GM12878 (cell line): ENCODE measurements around the gene CP. TPM values are rescaled to one million over a fixed set of nuclear protein-coding genes. Genes with fewer than 3 reads are reported as not detected.

Experiments
- ATAC-seq: fragments of 200-7000 bp; cut with Tn5 transposase; 3 replicates; pipeline ENCODE4 v1.9.1; 2020; ENCODE audit warnings: mild to moderate bottlenecking, moderate library complexity
- BruUV-seq: library from RNA; stranded (reverse); fragments of 400-500 nt; replicated peaks from 2 replicates; lab custom pipeline; 2021; lab: Mats Ljungman, UMichigan
- CTCF ChIA-PET: fragments of 300-600 bp; sonication (Branson Sonifier 250); formaldehyde crosslinking; extraction: SDS; loops from one replicate; lab custom pipeline; 2021; ENCODE audit warnings: inconsistent platforms; lab: Yijun Ruan, JAX
- POLR2A ChIA-PET: fragments of 350-600 bp; formaldehyde crosslinking; extraction: SDS; loops from one replicate; lab custom pipeline; 2021; ENCODE audit warnings: inconsistent platforms; lab: Charles Lee
- RAD21 ChIA-PET: fragments of 300-600 bp; sonication (Branson Sonifier 250); formaldehyde crosslinking; loops from one replicate; lab custom pipeline; 2023; ENCODE audit warnings: antibody characterized with exemption; ENCODE audit not compliant: unreplicated experiment; lab: Charles Lee
- SMC1A ChIA-PET: fragments of 300-600 bp; sonication (Branson Sonifier 250); formaldehyde crosslinking; loops from one replicate; lab custom pipeline; 2023; ENCODE audit not compliant: unreplicated experiment, uncharacterized antibody; lab: Charles Lee
- DNase-seq: peaks from one replicate; pipeline ENCODE4 v3.0.0-alpha.2; 2011; ENCODE audit warnings: low read depth, low spot score
- FAIRE-seq: peaks from 3 replicates; lab custom pipeline; 2011; peaks lifted over from hg19 to GRCh38; lab: Jason Lieb, UNC
- H2AFZ ChIP-seq: 2 replicates; pipeline ENCODE4 v1.6.0; 2011; ENCODE audit warnings: low read depth, low read length, control low read depth; ENCODE audit not compliant: control insufficient read depth
- H3K27ac ChIP-seq: 2 replicates; pipeline ENCODE4 v1.5.1; 2011; ENCODE audit warnings: control low read depth; ENCODE audit not compliant: control insufficient read depth, insufficient read depth
- H3K27me3 ChIP-seq, 2 experiments: replicated peaks in 1 of 2; 2 replicates each; pipeline versions ENCODE4 v1.6.0 to v1.6.1; 2011; ENCODE audit warnings: low read length in 1 of 2; ENCODE audit not compliant: control insufficient read depth in 2 of 2, insufficient read depth in 2 of 2
- H3K36me3 ChIP-seq, 2 experiments: 2 replicates each; pipeline ENCODE4 v1.5.1; 2011; ENCODE audit warnings: low read length in 1 of 2; ENCODE audit not compliant: control insufficient read depth in 2 of 2, insufficient read depth in 2 of 2
- H3K4me1 ChIP-seq: 2 replicates; pipeline ENCODE4 v1.6.1; 2011; ENCODE audit warnings: mild to moderate bottlenecking, low read length, moderate library complexity, mixed read lengths; ENCODE audit not compliant: control insufficient read depth, insufficient read depth
- H3K4me2 ChIP-seq: 2 replicates; pipeline ENCODE4 v1.6.0; 2011; ENCODE audit warnings: control low read depth; ENCODE audit not compliant: control insufficient read depth, insufficient read depth
- H3K4me3 ChIP-seq: fragments of 200-600 bp; sonication (generic); 2 replicates; pipeline ENCODE4 v1.5.1; 2016
- H3K79me2 ChIP-seq: 2 replicates; pipeline ENCODE4 v1.6.0; 2011; ENCODE audit warnings: low read length; ENCODE audit not compliant: control insufficient read depth, insufficient read depth
- H3K9ac ChIP-seq: 2 replicates; pipeline ENCODE4 v1.8.0; 2011; ENCODE audit warnings: low read length, control low read depth, mixed read lengths; ENCODE audit not compliant: control insufficient read depth, insufficient read depth
- H3K9me3 ChIP-seq: replicated peaks from 3 replicates; pipeline ENCODE4 v1.5.1; 2011; ENCODE audit warnings: mild to moderate bottlenecking, low read length; ENCODE audit not compliant: control insufficient read depth, insufficient read depth
- H4K20me1 ChIP-seq: 2 replicates; pipeline ENCODE4 v1.6.0; 2011; ENCODE audit not compliant: control insufficient read depth, insufficient read depth
- BCL11A ChIP-seq: IDR thresholded peaks from 2 replicates; pipeline ENCODE4 v1.6.1; 2011; ENCODE audit warnings: low read depth, low read length
- BHLHE40 ChIP-seq, 2 experiments: fragments of 450-650 bp in 1 of 2; IDR thresholded peaks; 2 replicates each; pipeline ENCODE4 v1.6.1; 2011 to 2017; ENCODE audit warnings: low read depth in 2 of 2, borderline replicate concordance in 1 of 2, improper control_type of control experiment in 1 of 2, low read length in 1 of 2, mild to moderate bottlenecking in 1 of 2
- CREB1 ChIP-seq: IDR thresholded peaks from 2 replicates; pipeline ENCODE4 v1.6.1; 2012; ENCODE audit warnings: low read depth, mild to moderate bottlenecking, inconsistent platforms
- CREM ChIP-seq: IDR thresholded peaks from 2 replicates; pipeline ENCODE4 v1.6.1; 2014; ENCODE audit warnings: antibody characterized with exemption, low read depth
- EP300 ChIP-seq, 2 experiments: fragments of 150-350 bp in 1 of 2; IDR thresholded peaks; 2 replicates each; pipeline ENCODE4 v1.6.1; 2011 to 2012; ENCODE audit warnings: low read depth in 2 of 2, low read length in 2 of 2, borderline replicate concordance in 1 of 2, improper control_type of control experiment in 1 of 2, inconsistent platforms in 1 of 2; ENCODE audit not compliant: control insufficient read depth in 1 of 2
- IKZF1 ChIP-seq: fragments of 450-650 bp; conservative IDR thresholded peaks from 2 replicates; pipeline ENCODE4 v1.6.1; 2017; ENCODE audit warnings: antibody characterized with exemption, mild to moderate bottlenecking
- IKZF2 ChIP-seq, 2 experiments: fragments of 450-650 bp; IDR thresholded peaks; 2 replicates each; pipeline ENCODE4 v1.6.1; 2017; ENCODE audit warnings: mild to moderate bottlenecking in 2 of 2, moderate library complexity in 2 of 2
- IRF4 ChIP-seq: IDR thresholded peaks from 2 replicates; pipeline ENCODE4 v1.6.1; 2011; ENCODE audit warnings: low read depth, low read length
- MEF2A ChIP-seq: IDR thresholded peaks from 2 replicates; pipeline ENCODE4 v1.6.1; 2011; ENCODE audit warnings: low read depth, mild to moderate bottlenecking, low read length, moderate library complexity; ENCODE audit not compliant: insufficient read depth
- NFIC ChIP-seq: IDR thresholded peaks from 2 replicates; pipeline ENCODE4 v1.6.1; 2012; ENCODE audit warnings: low read depth, mild to moderate bottlenecking, inconsistent platforms, low read length, moderate library complexity
- RUNX3 ChIP-seq: IDR thresholded peaks from 2 replicates; pipeline ENCODE4 v1.6.1; 2012; ENCODE audit warnings: low read length, inconsistent platforms
- SPI1 ChIP-seq: IDR thresholded peaks from 2 replicates; pipeline ENCODE4 v1.6.1; 2011; ENCODE audit warnings: low read depth, mild to moderate bottlenecking, low read length, moderate library complexity, borderline replicate concordance; ENCODE audit not compliant: insufficient read depth
- TCF3 ChIP-seq: IDR thresholded peaks from 2 replicates; pipeline ENCODE4 v1.6.1; 2012; ENCODE audit warnings: low read depth, mild to moderate bottlenecking, low read length, borderline replicate concordance; ENCODE audit not compliant: insufficient read depth
- WGBS: methylation state at CpG from one replicate; pipeline ENCODE4 v1.1.6; 2016; ENCODE audit warnings: low lambda C conversion rate; ENCODE audit not compliant: insufficient replicate concordance, insufficient coverage; ENCODE audit errors: missing lambda C conversion rate; 5-methylcytosine and 5-hydroxymethylcytosine counted together
- in situ Hi-C: fragments of 300-500 bp; cut with MboI; formaldehyde crosslinking; loops from 9 replicates; pipeline ENCODE4 v1.14.3; 2018; ENCODE audit warnings: mixed read lengths
- intact Hi-C: fragments of 100-400 bp; cut with micrococcal nuclease; formaldehyde crosslinking; loops from one replicate; pipeline ENCODE4 v1.14.2; 2022; ENCODE audit not compliant: unreplicated experiment
- polyA plus RNA-seq, 11 experiments: library from polyadenylated mRNA; depleted of rRNA in 4 of 11; unstranded in 6 of 11; stranded (reverse) in 5 of 11; fragments of >200 nt; fragmentation: Nextera tagmentation in 4 of 11; fragmentation: Illumina TruSeq in 1 of 11; extraction: Ambion mirVana in 4 of 11; extraction: Trizol in 1 of 11; gene quantifications; 1 replicate in 1 of 11; 2 replicates in 10 of 11; pipeline versions ENCODE4 v1.2.1 to v1.2.3, GENCODE V29; 2011 to 2016; ENCODE audit warnings: inconsistent platforms in 2 of 11, missing spikeins in 2 of 11, low read depth in 1 of 11
- total RNA-seq, 4 experiments: library from RNA; depleted of rRNA in 3 of 4; stranded (reverse); fragments of >200 nt in 3 of 4; fragmentation: Illumina TruSeq in 1 of 4; extraction: Trizol in 1 of 4; gene quantifications; 2 replicates each; pipeline versions ENCODE4 v1.2.1 to v1.2.3, GENCODE V29; 2013 to 2021

The CP gene
- total and polyA plus RNA-seq, 10 of the 15 experiments (the other 5 are each of a cell fraction or from before 2014, with no cell fraction given), result 0.14 to 1.2 (median 0.30) TPM; not detected in 6

DNA sequence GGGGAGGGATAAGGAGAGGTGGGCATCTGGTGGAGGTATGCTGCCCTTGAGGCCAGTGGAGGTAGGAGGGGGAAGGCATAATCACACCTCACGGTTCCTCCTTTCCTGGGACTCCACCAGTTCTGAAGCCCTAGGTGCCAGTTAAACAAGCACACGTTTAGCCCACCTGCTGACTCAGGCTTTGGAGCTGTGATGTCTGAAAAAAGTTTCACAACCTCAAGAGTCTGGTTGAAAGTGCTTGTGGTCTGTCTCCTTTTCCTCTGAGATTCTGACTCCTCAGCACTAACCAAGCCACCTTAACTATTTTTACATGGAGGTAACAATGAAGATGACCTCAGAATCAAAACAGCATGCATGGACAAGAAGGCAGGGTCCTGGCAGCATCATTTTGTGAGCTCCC is 69.2 kb downstream of the CP start:
- peaks cover 15% of the 10 kb centered on the region for H3K4me1 ChIP-seq
- ChIA-PET POLR2A (no interaction called here), RAD21 (no interaction called here), CTCF (interaction anchor here (1.2 to 1.5 kb wide), 2 partner anchors 23 to 197 kb away, joined by 3 to 4 read pairs; no protein-coding TSS in a partner anchor), SMC1A (interaction anchor here (0.9 to 1.3 kb wide), 3 partner anchors 20 to 22 kb away, joined by 4 to 5 read pairs (median 4); no protein-coding TSS in a partner anchor)
- H3K4me2 ChIP-seq, result 0 out of 2 replicates have a peak overlapping the region, but pooled peaks have one; percentile 22
- no peaks in the 10 kb centered on the region for H3K79me2 ChIP-seq
- peak; percentile 31 to 52; a peak in 2 of 4 replicates for TF ChIP-seq IKZF2 (IDR thresholded peaks at IDR 0.05)
- no peak for TF ChIP-seq CREM
- TF ChIP-seq NFIC, result no peak
- peak; percentile 40 to 60; a peak in 2 of 4 replicates for TF ChIP-seq BHLHE40 (IDR thresholded peaks at IDR 0.05; ENCODE audit: borderline replicate concordance in 1 of 2, low read depth in 2 of 2, low read length in 1 of 2)
- peak; percentile 60; the same call in 1 of the 2 replicates for TF ChIP-seq CREB1
- TF ChIP-seq IRF4, result 0 out of 2 replicates have a peak, but pooled peaks have one; percentile 10
- TF ChIP-seq TCF3, result no peak
- peak; percentile 43; the same call in 1 of the 2 replicates for TF ChIP-seq IKZF1
- TF ChIP-seq EP300 (IDR thresholded peaks at IDR 0.05; ENCODE audit: borderline replicate concordance in 1 of 2, control insufficient read depth in 1 of 2, low read depth in 2 of 2, low read length in 2 of 2), result 0 out of 4 replicates have a peak, but pooled peaks of 1 of the 2 experiments have one; percentile 14
- 0 out of 2 replicates have a peak, but pooled peaks have one; percentile 10 for TF ChIP-seq BCL11A
- TF ChIP-seq SPI1, result peak; percentile 15; the same call in 1 of the 2 replicates
- peak; percentile 77 for TF ChIP-seq RUNX3
- TF ChIP-seq MEF2A, result peak; percentile 25; the same call in 1 of the 2 replicates
- peak overlapping the region; percentile 27; the same call in 1 of the 2 replicates for H3K27ac ChIP-seq
- no peak overlapping the region for H3K4me3 ChIP-seq
- BruUV-seq, result no TSS peak
- H3K9me3 ChIP-seq, result no peaks in the 10 kb centered on the region
- intact Hi-C loops (no loop called here), in situ Hi-C loops (no loop called here)
- no peaks in the 10 kb centered on the region for H4K20me1 ChIP-seq
- FAIRE-seq, result peak; percentile 85
- 27% methylated on average over 2 of the region's 2 CpGs for WGBS
- no peaks in the 10 kb centered on the region for H3K27me3 ChIP-seq
- peak; percentile 51 for DNase-seq
- no peak overlapping the region for H3K9ac ChIP-seq
- H2AFZ ChIP-seq, result no peak overlapping the region
- peak; percentile 94 for ATAC-seq
- H3K36me3 ChIP-seq, result no peaks in the 10 kb centered on the region; a peak in 1 of 4 replicates
